C4-2B (cell line): ENCODE data around the gene KCND1.

ENCODE experiments used
- ZFX ChIP-seq: fragments of 450-650 bp; IDR thresholded peaks from 2 replicates; pipeline ENCODE4 v1.6.1; 2017
- TF ChIP-seq, protein P1 (sequence below): fragments of 450-650 bp; conservative IDR thresholded peaks from 2 replicates; pipeline ENCODE4 v1.5.1; 2017; ENCODE audit warnings: mild to moderate bottlenecking

DNA sequence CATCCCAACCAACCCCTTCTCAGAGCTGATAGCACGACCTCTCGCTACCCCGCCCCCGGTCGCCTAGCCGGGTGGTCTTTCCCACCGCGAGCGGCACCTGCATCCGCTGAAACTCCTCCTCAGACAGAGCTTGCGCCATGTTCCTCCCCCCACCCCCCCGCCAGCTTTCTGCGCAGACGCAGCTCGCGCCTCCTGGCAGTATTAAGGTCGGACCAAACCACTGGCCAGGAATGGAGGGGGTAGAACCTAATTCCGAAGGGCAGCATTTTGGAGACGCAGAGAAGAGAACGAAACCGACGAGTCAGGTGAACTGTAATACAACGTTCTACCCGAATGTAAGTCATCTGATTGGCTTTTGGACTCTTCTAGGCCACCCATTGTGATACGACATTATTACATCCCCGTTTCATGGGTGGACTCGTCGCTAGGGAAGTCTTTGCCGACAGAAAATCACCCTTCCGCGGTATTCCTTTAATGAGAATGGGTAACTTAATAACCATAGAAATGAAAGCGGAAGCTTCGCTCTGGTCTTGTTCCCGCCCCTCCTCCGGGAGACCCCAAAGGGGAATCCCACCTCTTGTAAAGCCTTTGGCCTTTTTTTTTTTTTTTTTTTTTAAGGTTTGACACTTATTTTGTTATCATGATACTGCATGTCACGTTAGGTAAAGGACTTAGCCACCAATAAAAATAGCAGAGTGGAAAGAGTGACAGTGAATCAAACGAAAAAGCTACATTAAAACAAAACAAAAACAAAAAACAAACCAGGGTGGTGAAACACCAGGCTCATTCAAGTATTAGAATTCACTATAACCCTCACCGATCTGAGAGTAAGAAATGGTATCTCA, 30.7 kb upstream of the KCND1 start, which contains the start of gene GRIPAP1:
- TF ChIP-seq, protein P1, sequence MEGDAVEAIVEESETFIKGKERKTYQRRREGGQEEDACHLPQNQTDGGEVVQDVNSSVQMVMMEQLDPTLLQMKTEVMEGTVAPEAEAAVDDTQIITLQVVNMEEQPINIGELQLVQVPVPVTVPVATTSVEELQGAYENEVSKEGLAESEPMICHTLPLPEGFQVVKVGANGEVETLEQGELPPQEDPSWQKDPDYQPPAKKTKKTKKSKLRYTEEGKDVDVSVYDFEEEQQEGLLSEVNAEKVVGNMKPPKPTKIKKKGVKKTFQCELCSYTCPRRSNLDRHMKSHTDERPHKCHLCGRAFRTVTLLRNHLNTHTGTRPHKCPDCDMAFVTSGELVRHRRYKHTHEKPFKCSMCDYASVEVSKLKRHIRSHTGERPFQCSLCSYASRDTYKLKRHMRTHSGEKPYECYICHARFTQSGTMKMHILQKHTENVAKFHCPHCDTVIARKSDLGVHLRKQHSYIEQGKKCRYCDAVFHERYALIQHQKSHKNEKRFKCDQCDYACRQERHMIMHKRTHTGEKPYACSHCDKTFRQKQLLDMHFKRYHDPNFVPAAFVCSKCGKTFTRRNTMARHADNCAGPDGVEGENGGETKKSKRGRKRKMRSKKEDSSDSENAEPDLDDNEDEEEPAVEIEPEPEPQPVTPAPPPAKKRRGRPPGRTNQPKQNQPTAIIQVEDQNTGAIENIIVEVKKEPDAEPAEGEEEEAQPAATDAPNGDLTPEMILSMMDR: no peak
- TF ChIP-seq ZFX: no peak
